SK-N-SH (cell line): ENCODE measurements around the gene MUS81. TPM values are rescaled to one million over a fixed set of nuclear protein-coding genes. Genes with fewer than 3 reads are reported as not detected.

Experiments used
- CHD2 ChIP-seq: fragments of 150-350 bp; IDR thresholded peaks from 2 replicates; pipeline ENCODE4 v1.6.1; 2018; ENCODE audit warnings: low read length; ENCODE audit not compliant: partially characterized antibody
- ELF1 ChIP-seq: IDR thresholded peaks from 2 replicates; pipeline ENCODE4 v1.4.0; 2012
- EP300 ChIP-seq, 2 experiments: IDR thresholded peaks; 2 replicates each; pipeline versions ENCODE4 v1.4.0 to v1.6.1; 2012; ENCODE audit warnings: borderline replicate concordance in 1 of 2, low read depth in 1 of 2, low read length in 1 of 2
- FOXJ3 ChIP-seq: sonication (generic); formaldehyde crosslinking; IDR thresholded peaks from 2 replicates; pipeline ENCODE4 v1.5.1; 2020; ENCODE audit warnings: mild to moderate bottlenecking, missing genetic modification reagents
- GABPA ChIP-seq: IDR thresholded peaks from 2 replicates; pipeline ENCODE4 v1.4.0; 2012; ENCODE audit warnings: low read depth, mild to moderate bottlenecking
- JUND ChIP-seq: IDR thresholded peaks from 2 replicates; pipeline ENCODE4 v1.4.0; 2012
- MEF2A ChIP-seq: IDR thresholded peaks from 2 replicates; pipeline ENCODE4 v1.4.0; 2012; ENCODE audit warnings: low read depth, borderline replicate concordance
- MXI1 ChIP-seq: IDR thresholded peaks from 2 replicates; pipeline ENCODE4 v1.6.1; 2012; ENCODE audit warnings: mild to moderate bottlenecking, low read depth, low read length, improper control_type of control experiment
- NRF1 ChIP-seq: IDR thresholded peaks from 2 replicates; pipeline ENCODE4 v1.6.1; 2012; ENCODE audit warnings: low read depth, mild to moderate bottlenecking, low read length
- RCOR1 ChIP-seq: fragments of 150-350 bp; IDR thresholded peaks from 2 replicates; pipeline ENCODE4 v1.6.1; 2017; ENCODE audit warnings: antibody characterized with exemption, low read length
- RXRA ChIP-seq: IDR thresholded peaks from 2 replicates; pipeline ENCODE4 v1.4.0; 2012; ENCODE audit warnings: low read depth, mild to moderate bottlenecking, borderline replicate concordance
- TAF1 ChIP-seq: IDR thresholded peaks from 2 replicates; pipeline ENCODE4 v1.6.1; 2012; ENCODE audit warnings: low read depth, mild to moderate bottlenecking, low read length, moderate library complexity, borderline replicate concordance
- polyA plus RNA-seq, 3 experiments: library from polyadenylated mRNA; depleted of rRNA; stranded (reverse); fragments of >200 nt; gene quantifications; 2 replicates each; pipeline ENCODE4 v1.2.3, GENCODE V29; 2012
- TF ChIP-seq, protein P1 (sequence below): IDR thresholded peaks from 2 replicates; pipeline ENCODE4 v1.4.0; 2012; ENCODE audit warnings: low read depth, borderline replicate concordance
- TF ChIP-seq, protein P2 (sequence below): IDR thresholded peaks from 2 replicates; pipeline ENCODE4 v1.6.1; 2012; ENCODE audit warnings: mild to moderate bottlenecking, low read depth, low read length, moderate library complexity
- TF ChIP-seq, protein P3 (sequence below): IDR thresholded peaks from 2 replicates; pipeline ENCODE4 v1.4.0; 2012; ENCODE audit warnings: low read depth, borderline replicate concordance
- TF ChIP-seq, protein P4 (sequence below): fragments of 150-350 bp; IDR thresholded peaks from 2 replicates; pipeline ENCODE4 v1.6.1; 2016; ENCODE audit warnings: mild to moderate bottlenecking, low read depth, low read length
- TF ChIP-seq, protein P5 (sequence below): IDR thresholded peaks from 2 replicates; pipeline ENCODE4 v1.4.0; 2012; ENCODE audit warnings: low read depth

The MUS81 gene
- polyA plus RNA-seq, 1 of the 3 experiments (the other 2 are of a cell fraction), result 58.2 TPM

DNA sequence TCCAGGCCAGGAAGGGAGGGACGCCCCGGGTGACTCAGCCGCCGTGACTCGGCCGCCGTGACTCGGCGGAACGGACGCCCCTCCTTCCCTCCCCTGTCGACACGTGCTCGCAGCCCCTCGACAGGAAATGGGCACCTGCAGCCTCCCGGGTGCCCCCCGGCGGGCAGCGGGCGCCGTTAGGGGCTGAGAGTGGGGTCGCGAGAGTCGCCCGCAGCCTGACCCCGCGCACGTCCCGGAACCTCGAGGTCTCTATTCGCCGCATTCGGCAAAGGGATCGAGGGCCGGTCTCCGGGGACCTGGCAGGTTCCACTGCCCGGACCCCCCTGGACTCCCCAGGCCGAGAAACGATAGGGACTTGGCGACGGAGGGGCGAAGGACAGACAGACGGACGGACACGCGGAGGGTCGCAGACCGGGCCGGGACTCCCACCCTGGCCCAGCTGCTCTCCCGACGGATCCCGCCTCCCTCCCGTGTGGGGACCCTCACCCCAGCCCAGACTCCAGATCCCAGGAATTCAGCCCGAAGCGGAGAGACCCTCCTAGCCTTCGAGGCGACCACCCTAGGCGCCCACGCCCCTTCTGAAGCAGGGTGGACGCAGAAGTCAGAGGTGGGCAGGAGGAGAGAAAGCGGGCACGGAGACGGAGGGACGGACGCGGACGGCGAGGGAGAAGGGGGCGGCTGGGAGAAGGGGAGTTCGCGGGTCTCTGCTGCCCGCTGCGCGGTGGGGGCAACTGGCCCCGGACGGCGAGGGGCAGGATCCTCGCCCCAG lies 39.3 kb downstream of the MUS81 start (continued):
- no peak for TF ChIP-seq FOXJ3 (CRISPR knock-in tag)
- TF ChIP-seq, protein P1, sequence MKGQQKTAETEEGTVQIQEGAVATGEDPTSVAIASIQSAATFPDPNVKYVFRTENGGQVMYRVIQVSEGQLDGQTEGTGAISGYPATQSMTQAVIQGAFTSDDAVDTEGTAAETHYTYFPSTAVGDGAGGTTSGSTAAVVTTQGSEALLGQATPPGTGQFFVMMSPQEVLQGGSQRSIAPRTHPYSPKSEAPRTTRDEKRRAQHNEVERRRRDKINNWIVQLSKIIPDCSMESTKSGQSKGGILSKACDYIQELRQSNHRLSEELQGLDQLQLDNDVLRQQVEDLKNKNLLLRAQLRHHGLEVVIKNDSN, result peak; percentile 56; the same call in 1 of the 2 replicates
- TF ChIP-seq GABPA, result 0 out of 2 replicates have a peak, but pooled peaks have one; percentile 29
- TF ChIP-seq ELF1, result peak; percentile 3; the same call in 1 of the 2 replicates
- TF ChIP-seq TAF1, result no peak
- TF ChIP-seq MXI1, result no peak
- TF ChIP-seq, protein P2, sequence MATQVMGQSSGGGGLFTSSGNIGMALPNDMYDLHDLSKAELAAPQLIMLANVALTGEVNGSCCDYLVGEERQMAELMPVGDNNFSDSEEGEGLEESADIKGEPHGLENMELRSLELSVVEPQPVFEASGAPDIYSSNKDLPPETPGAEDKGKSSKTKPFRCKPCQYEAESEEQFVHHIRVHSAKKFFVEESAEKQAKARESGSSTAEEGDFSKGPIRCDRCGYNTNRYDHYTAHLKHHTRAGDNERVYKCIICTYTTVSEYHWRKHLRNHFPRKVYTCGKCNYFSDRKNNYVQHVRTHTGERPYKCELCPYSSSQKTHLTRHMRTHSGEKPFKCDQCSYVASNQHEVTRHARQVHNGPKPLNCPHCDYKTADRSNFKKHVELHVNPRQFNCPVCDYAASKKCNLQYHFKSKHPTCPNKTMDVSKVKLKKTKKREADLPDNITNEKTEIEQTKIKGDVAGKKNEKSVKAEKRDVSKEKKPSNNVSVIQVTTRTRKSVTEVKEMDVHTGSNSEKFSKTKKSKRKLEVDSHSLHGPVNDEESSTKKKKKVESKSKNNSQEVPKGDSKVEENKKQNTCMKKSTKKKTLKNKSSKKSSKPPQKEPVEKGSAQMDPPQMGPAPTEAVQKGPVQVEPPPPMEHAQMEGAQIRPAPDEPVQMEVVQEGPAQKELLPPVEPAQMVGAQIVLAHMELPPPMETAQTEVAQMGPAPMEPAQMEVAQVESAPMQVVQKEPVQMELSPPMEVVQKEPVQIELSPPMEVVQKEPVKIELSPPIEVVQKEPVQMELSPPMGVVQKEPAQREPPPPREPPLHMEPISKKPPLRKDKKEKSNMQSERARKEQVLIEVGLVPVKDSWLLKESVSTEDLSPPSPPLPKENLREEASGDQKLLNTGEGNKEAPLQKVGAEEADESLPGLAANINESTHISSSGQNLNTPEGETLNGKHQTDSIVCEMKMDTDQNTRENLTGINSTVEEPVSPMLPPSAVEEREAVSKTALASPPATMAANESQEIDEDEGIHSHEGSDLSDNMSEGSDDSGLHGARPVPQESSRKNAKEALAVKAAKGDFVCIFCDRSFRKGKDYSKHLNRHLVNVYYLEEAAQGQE, result peak; percentile 28; the same call in 1 of the 2 replicates
- TF ChIP-seq, protein P3, sequence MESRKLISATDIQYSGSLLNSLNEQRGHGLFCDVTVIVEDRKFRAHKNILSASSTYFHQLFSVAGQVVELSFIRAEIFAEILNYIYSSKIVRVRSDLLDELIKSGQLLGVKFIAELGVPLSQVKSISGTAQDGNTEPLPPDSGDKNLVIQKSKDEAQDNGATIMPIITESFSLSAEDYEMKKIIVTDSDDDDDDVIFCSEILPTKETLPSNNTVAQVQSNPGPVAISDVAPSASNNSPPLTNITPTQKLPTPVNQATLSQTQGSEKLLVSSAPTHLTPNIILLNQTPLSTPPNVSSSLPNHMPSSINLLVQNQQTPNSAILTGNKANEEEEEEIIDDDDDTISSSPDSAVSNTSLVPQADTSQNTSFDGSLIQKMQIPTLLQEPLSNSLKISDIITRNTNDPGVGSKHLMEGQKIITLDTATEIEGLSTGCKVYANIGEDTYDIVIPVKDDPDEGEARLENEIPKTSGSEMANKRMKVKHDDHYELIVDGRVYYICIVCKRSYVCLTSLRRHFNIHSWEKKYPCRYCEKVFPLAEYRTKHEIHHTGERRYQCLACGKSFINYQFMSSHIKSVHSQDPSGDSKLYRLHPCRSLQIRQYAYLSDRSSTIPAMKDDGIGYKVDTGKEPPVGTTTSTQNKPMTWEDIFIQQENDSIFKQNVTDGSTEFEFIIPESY, result peak; percentile 55; the same call in 1 of the 2 replicates
- no peak for TF ChIP-seq RCOR1
- TF ChIP-seq NRF1, result no peak
- TF ChIP-seq, protein P4, sequence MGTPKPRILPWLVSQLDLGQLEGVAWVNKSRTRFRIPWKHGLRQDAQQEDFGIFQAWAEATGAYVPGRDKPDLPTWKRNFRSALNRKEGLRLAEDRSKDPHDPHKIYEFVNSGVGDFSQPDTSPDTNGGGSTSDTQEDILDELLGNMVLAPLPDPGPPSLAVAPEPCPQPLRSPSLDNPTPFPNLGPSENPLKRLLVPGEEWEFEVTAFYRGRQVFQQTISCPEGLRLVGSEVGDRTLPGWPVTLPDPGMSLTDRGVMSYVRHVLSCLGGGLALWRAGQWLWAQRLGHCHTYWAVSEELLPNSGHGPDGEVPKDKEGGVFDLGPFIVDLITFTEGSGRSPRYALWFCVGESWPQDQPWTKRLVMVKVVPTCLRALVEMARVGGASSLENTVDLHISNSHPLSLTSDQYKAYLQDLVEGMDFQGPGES, result no peak
- peak in 1 of 2 experiments; percentile 61; a peak in 1 of 4 replicates for TF ChIP-seq EP300 (IDR thresholded peaks at IDR 0.05; ENCODE audit: borderline replicate concordance in 1 of 2, low read depth in 1 of 2, low read length in 1 of 2)
- no peak for TF ChIP-seq CHD2
- TF ChIP-seq RXRA, result peak; percentile 60; the same call in 1 of the 2 replicates
- peak; percentile 62; the same call in 1 of the 2 replicates for TF ChIP-seq JUND
- TF ChIP-seq MEF2A, result no peak
- TF ChIP-seq, protein P5, sequence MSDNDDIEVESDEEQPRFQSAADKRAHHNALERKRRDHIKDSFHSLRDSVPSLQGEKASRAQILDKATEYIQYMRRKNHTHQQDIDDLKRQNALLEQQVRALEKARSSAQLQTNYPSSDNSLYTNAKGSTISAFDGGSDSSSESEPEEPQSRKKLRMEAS, result peak; percentile 97
